ENCODE results near the gene PRSS33. TPM values are rescaled to one million over a fixed set of nuclear protein-coding genes. Genes with fewer than 3 reads are reported as not detected.

PRSS33 gene, protein sequence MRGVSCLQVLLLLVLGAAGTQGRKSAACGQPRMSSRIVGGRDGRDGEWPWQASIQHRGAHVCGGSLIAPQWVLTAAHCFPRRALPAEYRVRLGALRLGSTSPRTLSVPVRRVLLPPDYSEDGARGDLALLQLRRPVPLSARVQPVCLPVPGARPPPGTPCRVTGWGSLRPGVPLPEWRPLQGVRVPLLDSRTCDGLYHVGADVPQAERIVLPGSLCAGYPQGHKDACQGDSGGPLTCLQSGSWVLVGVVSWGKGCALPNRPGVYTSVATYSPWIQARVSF
- total RNA-seq = not detected

DNA sequence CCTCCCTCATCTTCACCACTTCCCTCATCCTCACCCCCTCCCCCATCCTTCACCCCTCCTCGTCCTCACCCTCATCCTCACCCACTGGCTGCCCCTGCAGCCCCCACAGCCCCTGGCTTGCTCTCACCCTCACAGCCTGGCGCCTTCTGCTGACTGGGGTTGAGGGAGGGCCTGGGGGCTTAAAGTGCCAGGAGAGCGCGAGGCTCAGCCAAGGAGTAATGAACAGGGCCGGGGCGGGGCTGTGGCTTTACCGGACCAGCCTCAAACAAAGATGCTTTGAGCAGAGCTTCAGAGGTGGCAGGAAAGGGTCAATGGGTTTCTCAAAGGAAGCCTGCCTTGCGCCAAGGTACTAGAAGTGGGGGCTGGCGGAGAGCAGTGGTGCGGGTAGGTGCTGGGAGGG lies at the start of gene PRSS33:
PRSS33 (minus strand) TSS at position 155 of the 400 bp plus-strand sequence. CDS start 1,013 bp downstream, outside the sequence.
- intact Hi-C loops (cut with DNase I; ENCODE audit: low total_unique reads) = no loop called here
- no peak within 1 kb of the TSS for H3K4me3 ChIP-seq (ENCODE audit: low read depth, poor library complexity, severe bottlenecking)
- DNase-seq (ENCODE audit: low spot score in 2 of 2) = no peak
- TF ChIP-seq POLR2A (IDR thresholded peaks at IDR 0.05) = no peak
- TF ChIP-seq, protein P1, sequence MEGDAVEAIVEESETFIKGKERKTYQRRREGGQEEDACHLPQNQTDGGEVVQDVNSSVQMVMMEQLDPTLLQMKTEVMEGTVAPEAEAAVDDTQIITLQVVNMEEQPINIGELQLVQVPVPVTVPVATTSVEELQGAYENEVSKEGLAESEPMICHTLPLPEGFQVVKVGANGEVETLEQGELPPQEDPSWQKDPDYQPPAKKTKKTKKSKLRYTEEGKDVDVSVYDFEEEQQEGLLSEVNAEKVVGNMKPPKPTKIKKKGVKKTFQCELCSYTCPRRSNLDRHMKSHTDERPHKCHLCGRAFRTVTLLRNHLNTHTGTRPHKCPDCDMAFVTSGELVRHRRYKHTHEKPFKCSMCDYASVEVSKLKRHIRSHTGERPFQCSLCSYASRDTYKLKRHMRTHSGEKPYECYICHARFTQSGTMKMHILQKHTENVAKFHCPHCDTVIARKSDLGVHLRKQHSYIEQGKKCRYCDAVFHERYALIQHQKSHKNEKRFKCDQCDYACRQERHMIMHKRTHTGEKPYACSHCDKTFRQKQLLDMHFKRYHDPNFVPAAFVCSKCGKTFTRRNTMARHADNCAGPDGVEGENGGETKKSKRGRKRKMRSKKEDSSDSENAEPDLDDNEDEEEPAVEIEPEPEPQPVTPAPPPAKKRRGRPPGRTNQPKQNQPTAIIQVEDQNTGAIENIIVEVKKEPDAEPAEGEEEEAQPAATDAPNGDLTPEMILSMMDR (IDR thresholded peaks at IDR 0.05) = no peak
- 27 to 37% methylated on average over 9 of the region's 10 CpGs for WGBS, 2 donors

DNA sequence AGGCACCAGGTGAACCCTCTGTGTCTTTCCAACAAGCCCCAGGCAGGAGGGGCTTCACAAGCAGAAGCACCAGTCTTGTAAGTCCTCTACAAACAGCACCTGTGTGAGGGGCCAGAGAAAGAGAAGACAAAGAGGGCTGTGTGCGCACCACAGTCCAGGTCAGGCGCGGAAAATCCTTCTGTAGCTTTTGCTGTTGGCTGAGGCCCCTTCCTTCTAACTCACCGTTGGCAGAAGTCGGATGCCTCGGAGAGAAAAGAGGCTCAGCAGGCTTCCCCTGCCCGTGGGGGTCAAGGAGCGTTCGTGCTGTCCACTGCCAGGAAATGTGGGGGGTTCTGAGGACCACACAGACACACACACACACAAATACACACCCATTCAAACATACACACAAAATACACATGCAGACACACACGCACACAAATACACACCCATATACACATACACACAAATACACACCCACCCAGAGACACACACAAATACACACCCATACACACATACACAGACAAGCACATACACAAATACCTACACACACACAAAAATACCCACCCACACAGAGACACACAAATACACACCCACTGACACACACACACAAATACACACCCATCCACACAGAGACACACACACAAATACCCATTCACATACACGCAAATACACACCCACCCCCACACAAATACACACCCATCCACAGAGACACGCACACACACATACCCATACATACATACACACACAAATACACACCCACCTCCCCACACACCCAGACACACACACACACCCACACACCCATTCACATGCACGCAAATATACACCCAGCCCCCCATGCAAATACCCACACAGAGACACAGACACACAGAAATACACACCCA lies 49.5 kb upstream of the PRSS33 start:
- no peak for DNase-seq (ENCODE audit: low spot score in 2 of 2)
- TF ChIP-seq, protein P1 (IDR thresholded peaks at IDR 0.05) = no peak
- TF ChIP-seq POLR2A (IDR thresholded peaks at IDR 0.05) = no peak
- intact Hi-C loops (cut with DNase I; ENCODE audit: low total_unique reads) = no loop called here
- H3K4me3 ChIP-seq (ENCODE audit: low read depth, poor library complexity, severe bottlenecking) = no peak overlapping the region
- WGBS, 2 donors = 62 to 71% methylated on average over 13 of the region's 13 CpGs

DNA sequence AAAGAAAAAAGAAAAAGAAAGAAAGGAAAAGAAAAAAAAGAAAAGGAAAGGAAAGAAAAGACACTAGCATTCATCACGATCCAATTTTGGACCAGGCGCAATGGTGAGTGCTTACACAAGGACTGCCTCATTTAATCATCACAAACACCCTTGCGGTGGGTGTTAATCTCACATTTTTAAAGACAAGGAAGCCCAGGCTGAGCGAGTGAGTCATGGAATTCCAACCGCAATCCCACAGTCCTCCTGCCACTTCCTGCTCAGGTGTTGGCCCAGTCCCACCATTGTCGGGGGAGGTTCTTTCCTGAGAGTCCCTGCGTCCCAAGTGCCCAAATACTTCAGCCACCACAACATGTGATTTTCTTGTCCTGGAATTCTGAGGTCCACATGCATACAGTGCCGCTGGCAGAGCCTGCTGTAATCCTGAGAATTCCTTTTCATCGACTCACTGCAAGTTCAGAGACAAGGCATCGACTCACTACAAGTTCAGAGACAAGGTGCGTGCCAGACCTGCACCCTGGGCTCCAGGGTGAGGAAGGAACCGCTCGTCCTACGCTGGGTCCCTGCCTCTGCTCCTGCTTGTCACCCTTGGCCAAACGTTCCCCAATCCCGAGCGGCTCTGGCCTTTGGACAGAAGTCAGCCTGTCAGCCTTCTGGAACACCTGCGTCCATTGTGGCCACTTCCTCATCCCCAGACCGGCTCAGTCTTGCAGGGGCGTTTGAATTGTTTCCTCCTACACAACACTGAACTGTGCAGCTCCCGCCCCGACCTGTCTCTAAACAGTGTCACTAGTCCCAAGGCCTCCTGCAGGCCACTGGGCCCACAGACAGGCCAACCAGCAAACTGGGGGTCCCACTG lies 48.5 kb upstream of the PRSS33 start:
- TF ChIP-seq POLR2A (IDR thresholded peaks at IDR 0.05) = no peak
- TF ChIP-seq, protein P1 (IDR thresholded peaks at IDR 0.05) = no peak
- H3K4me3 ChIP-seq (ENCODE audit: low read depth, poor library complexity, severe bottlenecking) = no peak overlapping the region
- DNase-seq (ENCODE audit: low spot score in 2 of 2) = no peak
- WGBS, 2 donors = 37% methylated on average over 17 to 21 of the region's 22 CpGs
- intact Hi-C loops (cut with DNase I; ENCODE audit: low total_unique reads) = no loop called here

DNA sequence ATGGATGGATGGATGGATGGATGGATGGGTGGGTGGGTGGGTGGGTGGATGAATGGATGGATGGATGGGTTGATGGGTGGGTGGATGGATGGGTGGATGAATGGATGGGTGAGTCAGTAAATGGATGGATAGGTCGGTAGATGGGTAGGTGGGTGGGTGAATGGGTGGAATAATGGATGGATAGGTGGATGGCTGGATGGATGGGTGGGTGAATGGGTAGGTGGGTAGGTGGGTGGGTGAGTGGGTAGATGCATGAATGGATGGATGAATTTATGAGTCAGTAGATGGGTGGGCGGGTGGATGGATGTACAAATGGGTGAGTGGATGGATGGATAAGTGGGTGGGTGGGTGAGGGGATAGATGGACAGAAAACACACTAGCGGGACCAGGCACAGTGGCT lies 47.6 kb upstream of the PRSS33 start:
- DNase-seq (ENCODE audit: low spot score in 2 of 2) = no peak
- 84 to 87% methylated on average over 3 of the region's 3 CpGs for WGBS, 2 donors
- intact Hi-C loops (cut with DNase I; ENCODE audit: low total_unique reads) = no loop called here
- no peak overlapping the region for H3K4me3 ChIP-seq (ENCODE audit: low read depth, poor library complexity, severe bottlenecking)
- TF ChIP-seq, protein P1 (IDR thresholded peaks at IDR 0.05) = no peak
- TF ChIP-seq POLR2A (IDR thresholded peaks at IDR 0.05) = no peak

DNA sequence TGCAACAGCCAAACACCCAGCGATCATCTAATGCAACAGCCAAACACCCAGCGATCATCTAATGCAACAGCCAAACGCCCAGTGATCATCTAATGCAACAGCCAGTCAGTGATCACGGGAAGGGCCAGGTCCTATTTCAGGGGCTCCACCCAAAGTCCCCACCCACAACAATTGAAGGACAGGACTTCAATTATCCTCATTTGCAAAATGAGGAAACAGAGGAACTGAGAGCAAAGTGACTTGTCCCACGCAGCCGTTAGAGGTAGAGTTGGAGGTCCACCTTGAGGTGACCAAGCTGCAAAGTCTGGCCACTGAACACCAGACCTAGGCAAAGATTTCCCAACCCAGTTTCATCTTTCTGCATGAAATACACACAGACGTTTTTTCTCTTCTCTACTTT lies 46.4 kb upstream of the PRSS33 start:
- intact Hi-C loops (cut with DNase I; ENCODE audit: low total_unique reads) = no loop called here
- no peak overlapping the region for H3K4me3 ChIP-seq (ENCODE audit: low read depth, poor library complexity, severe bottlenecking)
- 53 to 73% methylated on average over 7 of the region's 7 CpGs for WGBS, 2 donors

More for the DNA sequence above, 46.4 kb upstream of the PRSS33 start:
- TF ChIP-seq, protein P1 (IDR thresholded peaks at IDR 0.05) = no peak
- no peak for DNase-seq (ENCODE audit: low spot score in 2 of 2)
